Endodermal cell (in vitro differentiated cells): Measurements from ENCODE around the gene NUP214. TPM values are rescaled to one million over a fixed set of nuclear protein-coding genes. Genes with fewer than 3 reads are reported as not detected.
A peak's percentile ranks its signal among the peaks of the same experiment; 100 is the strongest.

Experiments used
- DNase-seq: peaks from one replicate; pipeline ENCODE4 v3.0.0-alpha.2; 2017
- H3K27ac ChIP-seq: 2 replicates; pipeline ENCODE4 v1.5.1; 2013; ENCODE audit warnings: mild to moderate bottlenecking, low read depth, low read length, moderate library complexity
- H3K27me3 ChIP-seq: 2 replicates; pipeline ENCODE4 v1.6.1; 2013; ENCODE audit warnings: mild to moderate bottlenecking, low read length, moderate library complexity; ENCODE audit not compliant: insufficient read depth, control insufficient read depth, poor library complexity, severe bottlenecking
- H3K36me3 ChIP-seq: 2 replicates; pipeline ENCODE4 v1.7.0; 2013; ENCODE audit warnings: mild to moderate bottlenecking, low read length, moderate library complexity; ENCODE audit not compliant: control insufficient read depth, insufficient read depth
- H3K4me1 ChIP-seq: one replicate; pipeline ENCODE4 v1.7.0; 2013; ENCODE audit warnings: low read length; ENCODE audit not compliant: control insufficient read depth, insufficient read depth
- H3K4me3 ChIP-seq: 2 replicates; pipeline ENCODE4 v1.5.1; 2013; ENCODE audit warnings: mild to moderate bottlenecking, low read length, moderate library complexity
- H3K9ac ChIP-seq: 2 replicates; pipeline ENCODE4 v1.6.1; 2013; ENCODE audit warnings: mild to moderate bottlenecking, low read length, moderate library complexity; ENCODE audit not compliant: poor library complexity, severe bottlenecking; ENCODE audit errors: extremely low read depth
- H3K9me3 ChIP-seq: 2 replicates; pipeline ENCODE4 v1.6.1; 2013; ENCODE audit warnings: mild to moderate bottlenecking, low read length, moderate library complexity; ENCODE audit not compliant: control insufficient read depth
- H3K27ac Mint-ChIP-seq: 2 replicates; pipeline ENCODE4 v1.8.0; 2020; ENCODE audit warnings: mixed read lengths
- H3K27me3 Mint-ChIP-seq: 2 replicates; pipeline ENCODE4 v1.8.0; 2021; ENCODE audit warnings: mild to moderate bottlenecking, mixed read lengths; ENCODE audit not compliant: insufficient read depth
- H3K36me3 Mint-ChIP-seq: 2 replicates; pipeline ENCODE4 v1.8.0; 2020; ENCODE audit warnings: low read depth, mixed read lengths
- H3K4me1 Mint-ChIP-seq: 2 replicates; pipeline ENCODE4 v1.8.0; 2020; ENCODE audit warnings: mixed read lengths
- H3K4me3 Mint-ChIP-seq: 2 replicates; pipeline ENCODE4 v1.8.0; 2020; ENCODE audit warnings: mild to moderate bottlenecking, moderate library complexity, mixed read lengths
- H3K9me3 Mint-ChIP-seq: 2 replicates; pipeline ENCODE4 v1.8.0; 2020; ENCODE audit warnings: mild to moderate bottlenecking, mixed read lengths
- WGBS, 2 experiments: methylation state at CpG; one replicate each; pipeline versions ENCODE4 v1.1.5 to v1.1.7; 2013; ENCODE audit warnings: missing lambda C conversion rate in 2 of 2, mixed read lengths in 1 of 2; ENCODE audit not compliant: insufficient coverage in 1 of 2, insufficient read length in 1 of 2; 5-methylcytosine and 5-hydroxymethylcytosine counted together
- total RNA-seq, 2 donors: library from RNA; stranded (reverse); fragmentation: NEBNext Ultra II Directional in 1 of 2; extraction: Animal tissue kit (Norgen Biotek cat#: 25700) in 1 of 2; gene quantifications; 2 replicates in 1 of 2; 3 replicates in 1 of 2; pipeline ENCODE4 v1.2.1, GENCODE V29; 2021
- TF ChIP-seq, protein P1 (sequence below): fragments of 200-600 bp; sonication (generic); conservative IDR thresholded peaks from 2 replicates; pipeline ENCODE4 v1.5.0; 2021; ENCODE audit warnings: antibody characterized with exemption, mild to moderate bottlenecking

Gene NUP214
- total RNA-seq, 2 donors from 2014 or later, result 56.7 to 59.9 TPM

DNA sequence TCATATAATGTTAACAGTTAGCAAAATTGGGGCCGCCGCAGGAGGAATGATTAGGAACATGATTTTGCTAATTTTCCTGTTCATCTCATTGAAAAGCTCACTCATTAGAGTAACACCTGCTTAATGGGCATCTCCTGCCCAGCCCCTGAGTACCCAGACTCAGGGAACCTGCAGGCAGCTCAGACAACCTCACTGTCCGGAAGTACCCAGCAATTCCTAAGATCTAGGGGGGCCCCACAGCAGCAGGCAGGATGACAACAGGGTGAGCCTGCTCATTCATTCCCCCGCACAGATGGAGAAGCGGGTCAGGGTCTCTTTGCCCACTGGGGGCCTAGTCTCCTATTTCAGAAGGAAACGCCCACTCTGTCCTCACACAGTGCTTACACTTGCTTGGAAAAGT lies 138.3 kb downstream of the NUP214 start:
- Histone ChIP-seq H3K27me3 (no peaks in the 10 kb centered on the region), H3K4me1 (no peaks in the 10 kb centered on the region), H3K9me3 (no peaks in the 10 kb centered on the region), H3K36me3 (no peaks in the 10 kb centered on the region), H3K4me3 (no peak overlapping the region), H3K9ac (no peak overlapping the region), H3K27ac (no peak overlapping the region)
- H3K36me3 Mint-ChIP-seq, result peaks cover 16% of the 10 kb centered on the region
- WGBS, 2 experiments, result 88 to 92% methylated on average over 4 to 6 of the region's 6 CpGs
- no peaks in the 10 kb centered on the region for H3K9me3 Mint-ChIP-seq
- H3K27ac Mint-ChIP-seq, result no peak overlapping the region
- no peak for DNase-seq
- H3K4me3 Mint-ChIP-seq, result no peak overlapping the region
- H3K27me3 Mint-ChIP-seq, result no peaks in the 10 kb centered on the region
- no peaks in the 10 kb centered on the region for H3K4me1 Mint-ChIP-seq
- TF ChIP-seq, protein P1, sequence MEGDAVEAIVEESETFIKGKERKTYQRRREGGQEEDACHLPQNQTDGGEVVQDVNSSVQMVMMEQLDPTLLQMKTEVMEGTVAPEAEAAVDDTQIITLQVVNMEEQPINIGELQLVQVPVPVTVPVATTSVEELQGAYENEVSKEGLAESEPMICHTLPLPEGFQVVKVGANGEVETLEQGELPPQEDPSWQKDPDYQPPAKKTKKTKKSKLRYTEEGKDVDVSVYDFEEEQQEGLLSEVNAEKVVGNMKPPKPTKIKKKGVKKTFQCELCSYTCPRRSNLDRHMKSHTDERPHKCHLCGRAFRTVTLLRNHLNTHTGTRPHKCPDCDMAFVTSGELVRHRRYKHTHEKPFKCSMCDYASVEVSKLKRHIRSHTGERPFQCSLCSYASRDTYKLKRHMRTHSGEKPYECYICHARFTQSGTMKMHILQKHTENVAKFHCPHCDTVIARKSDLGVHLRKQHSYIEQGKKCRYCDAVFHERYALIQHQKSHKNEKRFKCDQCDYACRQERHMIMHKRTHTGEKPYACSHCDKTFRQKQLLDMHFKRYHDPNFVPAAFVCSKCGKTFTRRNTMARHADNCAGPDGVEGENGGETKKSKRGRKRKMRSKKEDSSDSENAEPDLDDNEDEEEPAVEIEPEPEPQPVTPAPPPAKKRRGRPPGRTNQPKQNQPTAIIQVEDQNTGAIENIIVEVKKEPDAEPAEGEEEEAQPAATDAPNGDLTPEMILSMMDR, result no peak

DNA sequence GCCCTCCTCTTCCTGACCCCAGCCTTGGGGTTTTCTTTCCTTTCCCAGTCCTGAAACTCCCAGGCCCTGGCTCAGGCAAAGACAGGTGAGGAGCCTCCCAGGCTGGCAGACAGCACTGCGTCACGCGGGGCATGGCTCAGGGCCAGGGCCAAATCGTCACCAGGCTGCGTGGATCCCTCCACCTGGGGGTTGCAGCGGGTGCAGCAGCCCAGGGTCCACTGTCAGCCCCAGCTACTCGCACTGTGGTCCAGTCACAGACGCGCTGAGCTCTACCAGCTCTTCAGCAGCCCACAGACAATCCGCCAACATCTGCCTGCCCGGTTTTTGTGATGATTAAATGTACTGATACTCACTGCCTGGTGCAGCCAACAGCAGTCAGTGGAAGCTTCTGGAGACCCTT lies 138.8 kb downstream of the NUP214 start:
- Histone ChIP-seq H3K36me3 (no peaks in the 10 kb centered on the region), H3K4me1 (no peaks in the 10 kb centered on the region), H3K9me3 (no peaks in the 10 kb centered on the region), H3K9ac (no peak overlapping the region), H3K27me3 (no peaks in the 10 kb centered on the region), H3K4me3 (no peak overlapping the region), H3K27ac (no peak overlapping the region)
- H3K9me3 Mint-ChIP-seq, result no peaks in the 10 kb centered on the region
- peaks cover 3% of the 10 kb centered on the region for H3K4me1 Mint-ChIP-seq
- TF ChIP-seq, protein P1, result peak; percentile 27
- peaks cover 16% of the 10 kb centered on the region for H3K36me3 Mint-ChIP-seq
- no peak overlapping the region for H3K4me3 Mint-ChIP-seq
- H3K27ac Mint-ChIP-seq, result no peak overlapping the region
- no peaks in the 10 kb centered on the region for H3K27me3 Mint-ChIP-seq
- DNase-seq, result peak; percentile 56
- 90 to 94% methylated on average over 7 to 11 of the region's 11 CpGs for WGBS, 2 experiments

DNA sequence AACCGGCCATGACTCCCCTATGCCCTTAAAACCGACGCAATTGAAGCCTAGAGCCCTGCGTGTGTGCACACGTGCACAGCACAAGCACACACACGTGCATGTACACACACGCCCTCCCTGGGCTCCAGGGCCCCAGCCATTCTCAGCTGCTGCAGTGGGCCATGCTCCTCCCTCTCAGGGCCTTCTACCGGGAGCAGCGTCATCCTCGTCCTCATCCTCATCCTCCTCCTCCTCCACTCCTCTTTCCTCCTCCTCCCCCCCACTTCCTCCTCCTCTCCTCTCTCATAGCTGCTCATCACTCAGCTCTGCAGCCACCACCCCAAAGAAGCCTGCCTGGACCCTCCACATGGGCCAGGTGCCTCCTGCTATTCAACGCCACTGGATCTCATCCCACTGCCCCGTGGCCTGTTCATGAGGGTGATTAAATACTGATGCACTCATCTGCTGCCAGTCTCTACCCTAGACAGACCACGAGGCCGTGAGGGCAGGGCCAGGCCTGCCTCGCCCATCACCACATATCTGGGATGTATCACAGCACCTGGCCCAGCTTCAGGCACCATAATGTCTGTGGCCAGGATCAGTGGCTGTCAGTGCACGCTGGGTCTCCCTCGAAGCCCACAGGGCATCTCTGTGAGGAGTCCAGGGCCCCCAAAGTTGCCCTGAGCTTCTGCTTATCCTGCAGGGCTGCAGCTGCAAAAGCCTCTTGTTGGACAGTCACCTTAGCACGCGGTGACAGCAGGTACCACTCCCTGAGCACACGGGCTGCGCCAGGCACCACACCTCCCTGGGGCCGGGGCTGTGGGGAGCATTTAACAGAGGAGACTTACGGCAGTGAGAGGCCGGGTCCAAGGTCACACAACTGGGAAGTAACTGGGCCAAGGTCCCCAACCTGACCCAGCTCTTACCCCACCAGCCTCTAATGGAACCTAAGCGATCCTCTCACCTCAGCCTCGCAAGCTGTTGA lies 141.2 kb downstream of the NUP214 start:
- Mint-ChIP-seq H3K27me3 (no peaks in the 10 kb centered on the region), H3K27ac (no peak overlapping the region), H3K9me3 (no peaks in the 10 kb centered on the region), H3K36me3 (peaks cover 6% of the 10 kb centered on the region), H3K4me3 (no peak overlapping the region), H3K4me1 (peaks cover 4% of the 10 kb centered on the region)
- Histone ChIP-seq H3K27me3 (no peaks in the 10 kb centered on the region), H3K9me3 (no peaks in the 10 kb centered on the region), H3K36me3 (no peaks in the 10 kb centered on the region), H3K4me3 (no peak overlapping the region), H3K4me1 (no peaks in the 10 kb centered on the region), H3K27ac (no peak overlapping the region), H3K9ac (no peak overlapping the region)
- TF ChIP-seq, protein P1, result no peak
- no peak for DNase-seq
- 88 to 91% methylated on average over 15 to 26 of the region's 26 CpGs for WGBS, 2 experiments
